Stimulated activated CD8-positive, alpha-beta memory T cell treated with anti-CD3 and anti-CD28 coated beads, Interleukin-15, amount 100 ng/mL, for 4 hours (primary cell): ENCODE measurements around the gene CC2D2B.
"Not testable (repeated sequence)": the region's sequence is repeated elsewhere in the genome, so short reads cannot be mapped to it uniquely, and the experiment has no call there.

Experiments used
- DNase-seq, 2 donors: peaks; one replicate each; pipeline ENCODE4 v3.0.0-alpha.2; 2020; ENCODE audit warnings: low read depth in 2 of 2

CC2D2B gene

DNA sequence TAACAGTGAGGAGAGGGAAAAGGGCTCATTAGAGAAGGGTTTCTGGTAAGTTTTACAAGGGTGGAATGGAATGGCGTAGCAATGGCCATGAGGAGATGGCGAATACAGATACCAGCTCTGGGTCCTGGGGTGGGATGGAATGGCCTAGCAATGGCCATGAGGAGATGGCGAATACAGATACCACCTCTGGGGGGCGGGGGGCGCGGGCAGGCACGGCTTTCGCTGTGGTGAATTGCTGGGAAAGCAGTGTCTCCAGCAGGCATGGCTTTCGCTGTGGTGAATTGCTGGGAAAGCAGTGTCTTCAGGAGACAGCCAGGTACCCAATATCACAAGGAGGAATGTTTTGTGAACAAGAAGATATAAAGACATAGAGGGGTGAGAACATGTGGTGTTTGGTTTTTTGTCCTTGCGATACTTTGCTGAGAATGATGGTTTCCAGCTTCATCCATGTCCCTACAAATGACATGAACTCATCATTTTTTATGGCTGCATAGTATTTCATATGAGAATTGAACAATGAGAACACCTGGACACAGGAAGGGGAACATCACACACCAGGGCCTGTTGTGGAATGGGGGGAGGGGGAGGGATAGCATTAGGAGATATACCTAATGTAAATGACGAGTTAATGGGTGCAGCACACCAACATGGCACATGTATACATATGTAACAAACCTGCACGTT is 1.7 kb upstream of the CC2D2B start:
- DNase-seq, result not testable (repeated sequence)

DNA sequence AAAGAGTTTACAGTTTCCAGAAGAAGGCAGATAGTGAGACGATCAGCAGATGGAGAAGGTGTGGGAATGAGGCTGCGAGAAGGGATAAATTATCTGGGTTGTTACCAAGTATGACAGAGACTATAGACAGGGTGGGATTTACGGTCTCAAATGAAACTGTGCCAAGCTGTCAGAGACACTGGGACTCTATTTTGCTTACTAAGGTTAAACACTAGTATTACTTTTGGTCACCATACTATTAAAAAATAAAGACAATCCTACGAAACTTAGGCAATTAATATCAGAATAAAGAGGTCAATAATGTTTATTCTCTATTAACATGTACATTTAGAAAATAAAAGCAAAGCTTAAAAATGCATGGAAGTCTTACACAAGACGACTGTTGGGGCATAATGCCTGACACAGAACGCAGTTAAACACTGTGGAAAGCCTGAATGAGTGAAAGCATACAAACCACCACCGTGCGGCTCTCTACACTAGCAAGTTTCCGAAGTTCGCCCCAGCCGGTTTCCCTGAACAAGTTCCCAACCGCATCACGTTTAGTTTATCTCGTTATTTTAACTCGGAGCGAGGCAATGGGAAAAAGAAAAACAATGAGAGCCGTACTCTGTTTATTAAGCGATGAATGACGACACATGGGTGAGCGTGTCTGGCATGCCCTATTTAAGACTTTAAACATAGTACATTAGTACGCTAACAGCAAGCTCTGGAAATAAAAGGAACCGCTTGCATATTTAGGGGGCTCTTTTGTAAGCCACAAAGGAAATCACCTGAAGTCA is 909 bp upstream of the CC2D2B start:
- DNase-seq, result peak in 1 of 2 donors; percentile 12

DNA sequence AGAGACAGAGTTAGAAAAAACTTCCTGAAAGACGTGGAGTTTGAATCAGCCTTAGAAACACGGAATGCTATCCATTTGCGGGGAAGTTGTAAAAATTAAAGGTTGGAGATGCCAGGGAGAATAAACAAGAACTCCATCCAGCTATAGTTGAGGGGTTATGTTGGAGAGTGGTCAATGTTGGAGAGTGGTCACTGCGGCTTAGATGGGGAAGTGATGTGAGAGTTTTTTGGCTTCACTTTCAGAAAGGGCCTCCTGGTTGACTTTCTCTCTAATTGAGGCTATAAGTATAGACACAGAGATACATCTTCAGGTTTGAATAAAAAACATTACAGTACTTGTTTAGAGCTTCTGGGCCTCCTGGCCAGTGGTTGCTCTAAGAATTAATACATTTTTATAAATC is 675 bp downstream of the CC2D2B start:
- DNase-seq, result no peak

DNA sequence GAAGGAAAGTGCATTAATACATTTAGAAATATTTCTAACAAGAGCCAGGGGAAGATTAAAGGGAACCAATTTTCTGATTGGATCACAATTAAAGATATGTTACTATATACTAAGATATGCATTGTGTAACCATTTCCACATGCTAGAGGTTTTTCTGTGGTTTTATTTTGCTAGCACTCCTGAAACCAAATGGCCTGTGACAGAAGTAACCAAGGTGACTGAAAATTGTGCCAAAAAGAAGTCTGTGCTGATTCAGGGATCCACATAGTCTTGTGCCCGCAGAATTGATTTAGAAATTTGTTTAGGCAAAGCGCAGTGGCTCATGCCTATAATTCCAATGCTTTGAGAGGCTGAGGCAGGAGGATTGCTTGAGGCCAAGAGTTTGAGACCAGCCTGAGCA is 1.8 kb downstream of the CC2D2B start:
- no peak for DNase-seq

DNA sequence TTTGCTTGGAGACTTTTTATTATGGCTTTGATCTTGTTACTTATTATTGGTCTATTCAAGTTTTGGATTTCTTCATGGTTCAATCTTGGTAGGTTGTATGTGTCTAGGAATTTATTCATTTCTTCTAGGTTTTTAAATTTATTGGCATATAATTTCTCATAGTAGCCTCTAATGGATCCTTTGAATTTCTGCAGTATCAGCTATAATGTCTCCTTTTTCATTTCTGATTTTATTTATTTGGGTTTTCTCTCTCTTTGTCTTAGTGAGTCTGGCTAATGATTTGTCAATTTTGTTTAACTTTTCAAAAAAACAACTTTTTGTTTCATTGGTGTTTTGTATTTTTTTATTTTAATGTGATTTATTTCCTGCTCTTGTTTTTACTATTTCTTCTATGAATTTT is 8.3 kb downstream of the CC2D2B start:
- not testable (repeated sequence) for DNase-seq

DNA sequence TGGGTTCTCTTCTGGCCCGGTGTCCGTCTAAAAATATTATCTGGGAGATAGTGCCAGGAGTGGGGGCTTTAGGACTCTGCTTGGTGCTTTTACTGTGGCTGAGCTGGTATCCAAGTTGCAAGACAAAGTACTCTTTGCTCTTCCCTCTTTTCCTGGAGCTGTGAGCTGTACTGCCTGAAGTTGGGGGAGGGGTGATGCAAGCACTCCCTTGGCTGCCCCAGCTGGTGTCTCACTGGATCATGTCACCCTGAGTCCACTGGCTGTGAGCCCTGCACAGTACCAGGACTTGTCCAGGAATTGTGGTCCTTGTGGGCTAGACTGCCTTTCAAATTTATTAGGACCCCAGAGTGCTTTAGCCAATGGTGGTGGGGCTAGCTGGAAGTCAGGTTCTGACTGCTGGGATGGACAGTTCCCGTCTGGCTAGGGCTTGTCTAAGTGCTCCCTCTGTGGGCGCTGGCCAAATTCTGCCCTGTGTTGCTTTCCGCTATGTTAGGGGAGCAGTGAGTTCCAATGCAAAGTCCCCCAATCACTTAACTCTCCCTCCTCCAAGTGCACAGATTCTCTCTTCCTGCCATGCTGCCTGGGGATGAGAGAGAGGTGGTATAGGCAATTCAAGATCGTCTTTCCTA is 13.1 kb downstream of the CC2D2B start:
- no peak for DNase-seq

DNA sequence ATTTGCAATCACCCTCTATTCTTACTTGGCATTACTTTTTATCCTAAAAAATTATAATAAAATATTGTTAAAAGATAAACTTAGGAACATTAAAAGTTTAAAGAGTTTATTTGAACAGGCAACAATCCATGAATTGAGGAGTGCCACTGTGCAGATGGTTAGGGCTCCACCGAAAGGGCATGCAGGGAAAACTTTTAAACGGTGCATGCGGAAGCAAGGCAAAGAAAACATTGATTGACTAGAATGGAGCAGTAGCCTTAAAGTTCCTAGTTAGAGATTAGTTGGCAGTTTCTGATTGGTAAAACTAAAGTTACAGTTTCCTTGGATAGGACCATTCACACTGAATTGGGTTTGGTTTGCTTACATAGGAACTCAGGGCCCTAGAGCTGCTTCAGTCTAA is 17.3 kb downstream of the CC2D2B start:
- DNase-seq, result no peak

DNA sequence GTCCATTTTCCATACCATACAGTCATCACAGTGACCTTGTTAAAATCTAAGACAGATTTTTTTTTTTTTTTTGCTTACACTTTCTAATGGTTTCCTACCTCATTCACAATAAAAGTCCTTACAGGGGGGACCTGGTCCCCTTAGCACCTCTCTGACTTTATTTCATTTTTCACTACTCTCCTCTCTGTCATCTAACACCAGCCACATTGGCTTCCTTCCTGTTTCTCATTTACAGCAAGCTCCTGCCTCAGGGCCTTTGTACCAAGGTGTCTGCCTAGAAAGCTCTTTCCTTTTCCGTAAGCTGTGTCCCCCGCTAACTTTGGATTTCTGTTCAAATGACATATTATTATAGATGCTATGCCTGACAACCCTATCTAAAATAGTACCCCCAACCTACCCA is 27.7 kb downstream of the CC2D2B start:
- DNase-seq, result no peak

DNA sequence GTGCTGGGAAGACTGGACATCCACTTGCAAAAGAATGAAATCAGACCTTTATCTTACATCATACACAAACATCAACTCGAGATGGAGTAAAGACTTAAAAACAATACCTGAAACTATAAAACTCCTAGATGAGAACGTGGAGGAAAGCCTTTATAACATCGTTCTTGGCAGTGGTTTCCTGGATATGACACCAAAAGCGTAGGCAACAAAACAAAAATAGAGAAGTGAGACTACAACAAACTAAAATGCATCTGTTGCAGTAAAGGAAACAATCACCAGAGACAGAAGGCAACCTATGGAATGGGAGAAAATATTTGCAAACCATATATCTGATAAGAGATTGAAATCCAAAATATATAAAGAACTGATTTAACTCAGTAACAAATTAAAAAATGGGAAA is 33.3 kb downstream of the CC2D2B start:
- DNase-seq, result no peak

DNA sequence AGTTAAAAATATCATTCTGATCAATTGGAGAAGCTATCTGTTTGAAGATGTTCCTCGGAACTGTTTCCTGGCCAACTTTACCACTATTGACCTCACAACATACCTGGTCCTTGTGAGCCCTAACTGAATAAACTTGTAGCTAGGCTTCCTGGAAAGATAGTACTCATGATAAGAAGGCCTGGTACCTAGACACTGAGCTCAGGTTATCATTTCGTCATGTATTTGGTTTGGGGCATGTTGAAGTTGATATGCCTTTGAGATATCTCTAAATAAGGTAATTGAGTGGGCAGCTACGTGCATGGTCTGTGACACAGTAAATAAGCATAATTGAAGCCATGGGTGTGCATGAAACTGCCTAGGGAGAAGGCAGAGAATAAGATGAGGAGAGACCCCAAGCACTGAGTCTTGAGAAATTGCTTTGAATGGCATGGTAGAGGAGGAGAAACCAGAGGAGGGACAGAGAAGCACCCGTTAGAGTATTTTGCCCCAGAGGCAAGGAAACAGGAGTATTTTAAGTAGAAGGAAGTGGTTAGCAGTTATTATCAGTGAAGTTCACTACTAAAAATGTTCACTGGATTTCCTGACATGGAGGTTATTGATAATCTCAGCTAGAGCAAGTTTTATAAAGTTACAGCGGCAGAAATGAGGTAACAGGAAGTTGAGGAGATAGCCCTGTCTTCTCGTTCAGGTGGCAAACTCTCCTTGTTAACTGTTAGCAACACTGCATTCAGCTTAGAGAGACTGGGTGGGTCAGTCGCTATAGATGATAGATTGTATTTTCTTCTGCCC is 55.6 kb downstream of the CC2D2B start:
- DNase-seq, result no peak

DNA sequence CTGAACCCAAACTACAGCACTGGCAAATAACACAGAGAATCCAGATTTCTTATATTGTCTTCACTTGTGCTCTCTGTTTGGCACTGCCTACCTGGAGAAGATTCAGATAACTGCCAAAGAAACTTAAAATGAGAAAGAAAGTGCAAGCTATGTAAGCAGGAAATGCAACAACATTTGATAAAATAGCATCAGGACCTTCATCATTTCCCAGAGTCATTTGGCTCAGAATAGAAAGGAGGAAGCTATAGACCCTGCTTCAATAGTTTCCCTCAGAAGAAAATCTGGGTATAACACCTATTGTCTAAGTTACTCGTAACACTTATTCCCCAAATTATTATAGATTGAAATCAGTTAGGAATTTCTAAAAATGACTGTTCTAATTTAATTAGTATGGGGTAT is 56.2 kb downstream of the CC2D2B start:
- no peak for DNase-seq

DNA sequence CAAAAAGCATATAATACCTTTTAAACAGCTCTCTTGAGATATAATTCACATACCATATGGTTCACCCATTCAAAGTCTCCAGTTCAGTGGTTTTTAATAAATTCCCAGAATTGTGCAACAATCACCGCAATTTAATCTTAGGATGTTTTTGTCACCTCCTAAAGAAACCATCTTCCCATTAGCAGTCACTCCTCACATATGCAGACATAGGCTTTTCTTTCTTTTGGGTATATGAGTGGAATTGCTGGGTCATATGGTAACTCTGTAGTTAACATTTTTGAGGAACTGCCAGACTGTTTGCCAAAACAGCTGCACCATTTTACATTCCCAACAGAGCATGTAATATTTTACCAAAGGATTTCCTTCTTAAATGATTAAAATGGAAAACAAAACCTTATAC is 57.0 kb downstream of the CC2D2B start:
- DNase-seq, result no peak

DNA sequence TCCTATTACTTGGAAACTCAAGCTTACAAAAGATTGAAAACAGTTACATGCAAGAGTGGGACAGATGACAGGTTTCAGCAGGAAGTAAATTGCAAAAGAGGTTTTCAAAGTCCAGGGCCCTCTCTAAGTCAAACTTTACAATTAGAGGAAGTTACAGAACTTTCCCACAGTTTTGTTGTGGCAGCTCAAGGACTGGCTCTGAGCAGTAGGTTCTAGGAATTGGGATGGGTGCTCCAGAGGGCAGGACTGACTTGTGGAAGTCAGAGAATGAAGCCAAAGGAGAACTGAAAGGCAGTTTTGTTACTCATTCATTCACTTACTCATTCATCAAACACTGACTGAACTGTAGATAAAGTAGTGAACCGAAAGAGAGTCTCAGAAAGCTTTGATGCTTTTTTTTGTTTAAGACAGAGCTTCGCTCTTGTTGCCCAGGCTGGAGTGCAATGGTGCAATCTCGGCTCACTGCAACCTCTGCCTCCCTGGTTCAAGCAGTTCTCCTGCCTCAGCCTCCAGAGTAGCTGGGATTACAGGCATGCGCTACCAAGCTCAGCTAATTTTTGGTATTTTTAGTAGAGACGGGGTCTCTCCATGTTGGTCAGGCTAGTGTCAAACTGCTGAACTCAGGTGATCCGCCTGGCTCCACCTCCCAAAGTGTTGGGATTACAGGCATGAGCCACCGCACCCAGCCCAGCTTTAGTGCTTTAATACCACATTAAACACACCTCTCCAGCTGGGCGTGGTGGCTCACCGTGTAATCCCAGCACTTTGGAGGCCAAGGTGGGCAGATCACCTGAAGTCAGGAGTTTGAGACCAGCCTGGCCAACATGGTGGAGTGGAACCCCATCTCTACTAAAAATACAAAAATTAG is 68.8 kb downstream of the CC2D2B start:
- no peak for DNase-seq

DNA sequence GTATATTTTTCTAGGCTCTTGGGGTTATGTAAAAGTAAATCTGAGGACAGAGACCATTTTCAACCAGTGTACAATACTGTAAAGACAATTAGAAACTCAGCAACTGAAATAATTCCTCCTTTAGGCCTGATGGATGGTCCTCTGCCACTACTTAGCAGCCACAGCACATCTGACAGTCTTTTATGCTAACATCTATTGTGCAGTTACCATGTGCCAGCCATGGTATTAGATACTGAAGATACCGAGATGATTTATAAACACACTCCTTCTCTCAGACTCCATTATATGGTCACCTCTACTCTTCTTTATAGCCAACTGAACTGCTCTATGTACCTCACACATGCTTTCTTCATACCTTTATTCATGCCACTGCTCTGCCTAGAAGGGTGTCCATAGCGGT is 74.4 kb downstream of the CC2D2B start:
- no peak for DNase-seq

DNA sequence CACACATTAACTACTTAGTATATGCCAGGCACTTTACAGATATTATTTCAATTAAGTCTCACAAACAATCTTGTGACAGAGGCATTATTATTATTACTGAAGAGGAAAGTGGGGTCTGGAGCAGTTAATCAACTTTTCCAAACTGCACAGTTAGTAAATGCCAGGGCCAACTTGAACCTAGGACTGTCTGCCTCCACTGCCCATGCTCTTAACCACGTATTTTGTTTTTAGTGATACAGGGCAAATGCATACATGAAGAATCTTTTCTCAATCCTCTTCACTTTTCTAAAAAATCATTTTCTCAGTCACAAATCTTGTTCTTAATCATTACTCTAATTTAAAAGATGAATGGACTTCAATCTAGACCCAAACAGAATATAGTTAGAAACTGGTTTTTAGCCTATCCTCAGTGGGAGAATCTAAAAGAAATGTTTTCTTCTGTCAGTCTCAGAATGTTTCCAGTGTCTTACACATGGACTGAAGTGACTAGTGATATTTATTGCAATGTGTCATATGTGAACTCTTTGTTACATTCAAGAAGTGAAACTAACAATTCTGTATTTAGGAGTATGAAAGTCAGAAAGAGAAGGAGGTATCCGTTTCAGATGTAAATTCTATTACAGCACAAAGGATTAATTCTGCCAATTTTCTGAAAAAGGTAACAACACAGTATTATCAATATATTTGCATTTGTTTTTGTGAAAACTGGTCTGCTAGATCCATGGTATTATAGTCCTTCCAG is 80.1 kb downstream of the CC2D2B start:
- no peak for DNase-seq

DNA sequence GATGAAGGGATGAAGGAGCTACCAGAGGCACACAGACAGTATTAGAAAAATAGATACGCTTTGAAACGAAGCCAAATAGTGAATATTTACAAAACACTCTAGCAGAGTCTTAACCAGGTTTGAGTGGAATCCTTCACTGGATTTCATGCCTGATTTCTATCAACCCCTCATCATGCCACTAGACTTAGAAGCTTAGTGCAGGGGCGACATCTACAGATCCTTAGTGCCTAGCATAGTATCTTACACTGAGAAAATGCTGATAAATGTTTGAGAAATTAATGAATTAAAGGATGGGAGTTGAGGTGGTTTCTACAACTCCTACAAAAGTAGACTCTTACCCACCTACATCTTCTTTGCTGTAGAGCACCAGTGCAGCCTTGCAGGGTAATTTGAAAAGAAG is 80.9 kb downstream of the CC2D2B start:
- DNase-seq, result no peak

DNA sequence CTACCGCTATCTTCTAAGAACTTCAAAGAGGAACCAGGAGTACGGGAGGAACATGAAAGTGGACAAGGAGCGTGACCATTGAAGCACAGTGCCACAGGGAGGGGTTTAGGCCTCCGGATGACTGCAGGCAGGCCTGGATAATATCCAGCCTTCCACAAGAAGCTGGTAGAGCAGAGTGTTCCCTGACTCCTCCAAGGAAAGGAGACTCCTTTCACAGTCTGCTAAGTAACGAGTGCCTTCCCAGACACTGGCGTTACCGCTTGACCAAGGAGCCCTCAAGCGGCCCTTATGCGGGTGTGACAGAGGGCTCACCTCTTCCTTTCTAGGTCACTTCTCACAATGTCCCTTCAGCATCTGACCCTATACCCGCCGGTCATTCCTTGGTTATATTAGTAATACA is 86.6 kb downstream of the CC2D2B start:
- DNase-seq, result not testable (repeated sequence)

DNA sequence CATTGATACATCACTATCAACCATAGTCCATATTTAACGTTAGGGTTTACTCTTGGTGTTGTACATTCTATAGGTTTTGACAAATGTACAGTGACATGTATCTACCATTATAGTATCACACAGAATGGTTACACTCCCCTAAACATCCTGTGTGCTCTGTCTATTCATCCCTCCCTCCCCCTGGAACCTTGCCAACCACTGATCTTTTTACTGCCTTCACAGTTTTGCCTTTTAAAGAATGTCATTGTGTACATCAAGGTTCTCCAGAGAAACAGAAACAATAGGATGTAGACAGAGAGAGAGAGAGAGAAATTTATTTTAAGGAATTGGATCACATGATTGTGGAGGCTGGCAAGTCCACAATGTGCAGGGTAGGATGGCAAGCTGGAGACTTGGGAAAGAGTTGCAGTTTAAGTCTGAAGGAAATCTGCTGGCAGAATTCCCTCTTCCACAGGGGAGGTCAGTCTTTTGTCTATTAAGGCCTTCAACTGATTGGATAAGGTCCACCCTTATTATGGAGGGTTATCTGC is 90.5 kb downstream of the CC2D2B start:
- DNase-seq, result no peak

DNA sequence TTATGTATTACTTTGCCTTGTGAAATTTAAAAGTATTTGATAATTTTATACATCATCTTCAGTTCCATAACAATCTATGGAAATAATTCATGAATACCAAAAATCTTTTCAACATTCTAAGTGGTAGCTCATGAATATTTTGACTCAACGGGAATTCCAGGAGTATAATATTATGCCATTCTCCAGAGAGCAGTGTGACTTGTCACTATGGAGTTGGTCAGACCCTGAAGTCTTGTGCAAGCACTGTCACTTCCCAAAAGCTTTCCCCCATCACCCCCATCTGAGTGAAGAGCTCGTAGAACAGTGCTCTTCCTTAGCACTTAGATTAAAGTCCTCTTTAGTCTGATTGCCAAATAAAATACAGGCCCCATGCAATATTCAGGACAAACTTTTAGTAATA is 106.2 kb downstream of the CC2D2B start:
- no peak for DNase-seq

DNA sequence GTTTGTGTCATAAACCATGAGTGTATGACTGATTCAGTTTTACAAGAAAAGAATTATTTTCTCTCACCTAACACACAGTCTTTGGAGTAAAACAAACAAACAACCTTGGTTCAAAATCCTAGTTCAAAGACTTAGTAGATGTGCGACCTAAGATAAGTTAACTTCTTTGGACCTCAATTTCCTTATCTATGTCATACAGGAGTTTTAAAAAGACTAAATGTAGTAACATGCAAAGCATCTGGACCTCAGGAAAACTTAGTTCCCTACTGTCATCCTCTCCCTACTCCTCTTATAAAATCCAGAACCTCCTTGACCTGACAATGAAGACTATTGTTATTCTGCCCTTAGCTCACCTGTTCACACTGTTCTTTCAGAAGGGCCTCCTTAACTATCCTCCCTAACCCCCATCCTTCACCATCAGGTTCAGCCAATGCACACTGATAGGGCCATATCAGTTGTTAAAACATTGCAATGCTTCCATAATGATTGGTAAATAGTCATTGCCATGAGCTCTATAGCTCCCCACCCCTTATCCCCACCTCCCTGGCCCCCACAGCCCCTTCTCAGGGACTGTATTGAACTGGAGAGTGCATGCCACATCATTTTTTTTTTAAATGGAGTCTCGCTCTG is 106.8 kb downstream of the CC2D2B start:
- DNase-seq, result no peak
